Suprapubic skin (tissue), 4 donors: ENCODE measurements around the gene MROH2B. TPM values are rescaled to one million over a fixed set of nuclear protein-coding genes. Genes with fewer than 3 reads are reported as not detected.

Experiments used
- DNase-seq, 2 donors: peaks; one replicate each; pipeline ENCODE4 v3.0.0-alpha.2; 2019; ENCODE audit warnings: low spot score in 2 of 2
- H3K27ac ChIP-seq: fragments of 200-600 bp; sonication (generic); one replicate; pipeline ENCODE4 v1.5.1; 2019
- H3K27me3 ChIP-seq: fragments of 200-600 bp; sonication (generic); one replicate; pipeline ENCODE4 v1.5.1; 2019
- H3K36me3 ChIP-seq: fragments of 200-600 bp; sonication (generic); one replicate; pipeline ENCODE4 v1.5.1; 2019
- H3K4me1 ChIP-seq: fragments of 200-600 bp; sonication (generic); one replicate; pipeline ENCODE4 v1.5.1; 2019
- H3K4me3 ChIP-seq: fragments of 200-600 bp; sonication (generic); one replicate; pipeline ENCODE4 v1.5.1; 2019; ENCODE audit warnings: mild to moderate bottlenecking
- H3K9me3 ChIP-seq: fragments of 200-600 bp; sonication (generic); one replicate; pipeline ENCODE4 v1.5.1; 2019
- EP300 ChIP-seq: sonication (generic); formaldehyde crosslinking; IDR thresholded peaks from one replicate; pipeline ENCODE4 v1.6.1; 2017; ENCODE audit warnings: antibody characterized with exemption
- POLR2A ChIP-seq, 2 donors: fragments of 450-650 bp; IDR thresholded peaks; one replicate each; pipeline ENCODE4 v1.6.1; 2017; ENCODE audit warnings: antibody characterized with exemption in 2 of 2, mild to moderate bottlenecking in 2 of 2, moderate library complexity in 2 of 2
- POLR2AphosphoS5 ChIP-seq, 3 donors: sonication (generic); formaldehyde crosslinking; IDR thresholded peaks; one replicate each; pipeline ENCODE4 v1.6.1; 2017; ENCODE audit warnings: antibody characterized with exemption in 3 of 3
- WGBS: methylation state at CpG from one replicate; pipeline ENCODE4 v1.1.5; 2018; 5-methylcytosine and 5-hydroxymethylcytosine counted together
- total RNA-seq, 4 donors: library from RNA; depleted of rRNA; stranded (reverse); fragments of >200 nt; gene quantifications; one replicate each; pipeline ENCODE4 v1.1.0, GENCODE V29; 2016
- TF ChIP-seq, protein P1 (sequence below), 2 donors: fragments of 200-600 bp in 1 of 2; fragments of 450-650 bp in 1 of 2; sonication (generic) in 1 of 2; IDR thresholded peaks; one replicate each; pipeline ENCODE4 v1.5.1; 2016 to 2019; ENCODE audit warnings: antibody characterized with exemption in 2 of 2, mild to moderate bottlenecking in 1 of 2, moderate library complexity in 1 of 2

Gene MROH2B
- total RNA-seq, 4 donors from 2014 or later = not detected

DNA sequence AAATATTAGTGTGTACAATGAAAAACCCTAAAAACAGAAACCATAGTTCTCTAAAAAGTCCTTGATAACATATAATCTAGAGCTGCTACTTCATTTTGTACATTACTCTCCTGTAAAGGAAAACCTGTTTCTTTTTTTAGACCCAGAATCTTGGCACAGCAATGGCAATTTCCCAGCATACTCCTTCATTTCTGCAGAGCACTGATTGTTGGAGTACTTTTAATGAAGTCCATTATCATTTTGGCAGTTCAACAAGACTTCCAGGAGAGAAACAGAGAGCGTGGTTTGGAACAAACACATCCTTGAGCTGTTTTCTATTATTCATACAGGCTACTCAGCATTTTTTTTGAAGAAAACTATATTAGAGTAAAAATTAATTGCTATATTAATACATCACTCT is 22.7 kb upstream of the MROH2B start:
- no peaks in the 10 kb centered on the region for H3K36me3 ChIP-seq
- 59% methylated on average over 1 of the region's 1 CpG for WGBS
- no peaks in the 10 kb centered on the region for H3K27me3 ChIP-seq
- no peak overlapping the region for H3K4me3 ChIP-seq
- no peak for DNase-seq
- TF ChIP-seq EP300 (no peak), POLR2AphosphoS5 (IDR thresholded peaks at IDR 0.05) (no peak)
- no peaks in the 10 kb centered on the region for H3K4me1 ChIP-seq
- no peaks in the 10 kb centered on the region for H3K9me3 ChIP-seq
- no peak overlapping the region for H3K27ac ChIP-seq

- no peaks in the 10 kb centered on the region for H3K36me3 ChIP-seq
- H3K9me3 ChIP-seq = no peaks in the 10 kb centered on the region
- H3K27ac ChIP-seq = no peak overlapping the region
- no peaks in the 10 kb centered on the region for H3K27me3 ChIP-seq
- no peak overlapping the region for H3K4me3 ChIP-seq
- DNase-seq = no peak
- 66% methylated on average over 2 of the region's 2 CpGs for WGBS
- TF ChIP-seq POLR2AphosphoS5 (IDR thresholded peaks at IDR 0.05) (no peak), POLR2A (IDR thresholded peaks at IDR 0.05) (no peak), EP300 (no peak)
- TF ChIP-seq, protein P1, sequence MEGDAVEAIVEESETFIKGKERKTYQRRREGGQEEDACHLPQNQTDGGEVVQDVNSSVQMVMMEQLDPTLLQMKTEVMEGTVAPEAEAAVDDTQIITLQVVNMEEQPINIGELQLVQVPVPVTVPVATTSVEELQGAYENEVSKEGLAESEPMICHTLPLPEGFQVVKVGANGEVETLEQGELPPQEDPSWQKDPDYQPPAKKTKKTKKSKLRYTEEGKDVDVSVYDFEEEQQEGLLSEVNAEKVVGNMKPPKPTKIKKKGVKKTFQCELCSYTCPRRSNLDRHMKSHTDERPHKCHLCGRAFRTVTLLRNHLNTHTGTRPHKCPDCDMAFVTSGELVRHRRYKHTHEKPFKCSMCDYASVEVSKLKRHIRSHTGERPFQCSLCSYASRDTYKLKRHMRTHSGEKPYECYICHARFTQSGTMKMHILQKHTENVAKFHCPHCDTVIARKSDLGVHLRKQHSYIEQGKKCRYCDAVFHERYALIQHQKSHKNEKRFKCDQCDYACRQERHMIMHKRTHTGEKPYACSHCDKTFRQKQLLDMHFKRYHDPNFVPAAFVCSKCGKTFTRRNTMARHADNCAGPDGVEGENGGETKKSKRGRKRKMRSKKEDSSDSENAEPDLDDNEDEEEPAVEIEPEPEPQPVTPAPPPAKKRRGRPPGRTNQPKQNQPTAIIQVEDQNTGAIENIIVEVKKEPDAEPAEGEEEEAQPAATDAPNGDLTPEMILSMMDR (IDR thresholded peaks at IDR 0.05) = no peak
- H3K4me1 ChIP-seq = no peaks in the 10 kb centered on the region
These were observed 16.3 kb upstream of the MROH2B start for GRCh38 chr5:41087461-41087860.

DNA sequence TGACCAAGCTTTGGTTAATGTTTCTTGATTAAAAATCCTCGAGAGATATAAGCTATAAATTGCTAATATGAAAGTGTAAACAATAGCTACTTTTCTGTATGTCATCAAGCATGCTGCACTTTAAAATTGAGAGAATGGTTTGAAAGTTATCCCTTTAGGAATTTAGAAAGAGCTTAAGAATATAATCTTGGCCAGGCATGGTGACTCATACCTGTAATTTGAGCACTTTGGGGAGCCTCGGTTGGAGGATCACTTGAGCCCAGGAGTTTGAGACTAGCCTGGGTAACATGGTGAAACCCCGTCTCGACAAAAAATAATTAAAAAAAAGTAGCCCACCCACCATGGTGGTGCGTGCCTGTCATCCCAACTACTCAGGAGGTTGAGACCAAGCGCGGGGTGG is 12.2 kb upstream of the MROH2B start:
- Histone ChIP-seq H3K4me3 (no peak overlapping the region), H3K4me1 (no peaks in the 10 kb centered on the region), H3K27ac (no peak overlapping the region), H3K9me3 (no peaks in the 10 kb centered on the region), H3K36me3 (no peaks in the 10 kb centered on the region), H3K27me3 (no peaks in the 10 kb centered on the region)
- DNase-seq = no peak
- 73% methylated on average over 7 of the region's 7 CpGs for WGBS
- no peak for TF ChIP-seq POLR2A (IDR thresholded peaks at IDR 0.05)
- TF ChIP-seq POLR2AphosphoS5 (IDR thresholded peaks at IDR 0.05) = no peak
- TF ChIP-seq, protein P1 (IDR thresholded peaks at IDR 0.05) = no peak
- no peak for TF ChIP-seq EP300

- no peaks in the 10 kb centered on the region for H3K36me3 ChIP-seq
- TF ChIP-seq EP300 (no peak), POLR2A (IDR thresholded peaks at IDR 0.05) (no peak), POLR2AphosphoS5 (IDR thresholded peaks at IDR 0.05) (no peak)
- TF ChIP-seq, protein P1 (IDR thresholded peaks at IDR 0.05) = no peak
- no peak for DNase-seq
- H3K27ac ChIP-seq = no peak overlapping the region
- no peaks in the 10 kb centered on the region for H3K9me3 ChIP-seq
- H3K4me1 ChIP-seq = no peaks in the 10 kb centered on the region
- WGBS = 91% methylated on average over 2 of the region's 2 CpGs
- no peak overlapping the region for H3K4me3 ChIP-seq
- no peaks in the 10 kb centered on the region for H3K27me3 ChIP-seq
These were observed 833 bp upstream of the MROH2B start for GRCh38 chr5:41071975-41072374.

DNA sequence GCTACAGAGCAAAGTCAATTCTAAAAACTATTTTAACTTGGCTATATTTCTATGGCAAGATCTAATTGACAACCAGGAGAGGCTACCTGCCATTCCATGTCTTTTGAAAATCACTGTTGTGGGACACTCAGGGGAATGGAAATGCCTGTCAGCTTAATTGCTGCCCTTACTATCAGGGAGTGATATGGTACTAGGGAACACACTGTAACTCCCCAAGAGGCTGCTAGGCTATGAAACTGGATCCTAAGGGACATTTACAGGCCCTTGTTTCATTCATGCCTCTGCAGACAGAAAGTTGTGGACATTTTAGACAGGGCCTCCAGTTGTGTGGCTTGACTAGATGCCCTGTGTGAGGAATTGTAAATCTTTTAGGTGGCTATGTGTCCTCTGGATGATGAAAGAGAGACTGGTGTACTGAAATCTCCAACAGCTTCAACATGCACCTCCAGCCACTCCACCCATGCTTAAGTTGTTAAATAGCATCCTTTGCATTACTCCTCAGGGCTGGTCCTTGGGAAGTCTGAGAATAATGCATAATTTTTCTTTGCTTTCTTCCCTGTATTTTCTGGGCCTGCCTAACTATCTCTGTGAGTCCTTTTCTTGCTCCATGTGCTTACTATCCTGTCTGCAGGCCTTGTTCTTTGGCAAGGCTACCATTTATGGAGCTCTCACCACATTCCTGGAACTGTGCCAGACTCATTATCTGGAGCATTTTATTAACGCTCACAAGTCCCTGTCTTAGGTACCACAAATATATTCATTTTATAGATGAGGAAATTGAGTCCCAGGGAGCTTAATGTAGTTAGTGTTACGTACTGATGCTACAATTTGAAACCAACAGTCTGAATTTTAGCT is 3.2 kb downstream of the MROH2B start:
- WGBS = 66% methylated on average over 2 of the region's 2 CpGs
- H3K36me3 ChIP-seq = no peaks in the 10 kb centered on the region
- no peak overlapping the region for H3K27ac ChIP-seq
- H3K27me3 ChIP-seq = no peaks in the 10 kb centered on the region
- no peaks in the 10 kb centered on the region for H3K9me3 ChIP-seq
- TF ChIP-seq POLR2A (IDR thresholded peaks at IDR 0.05) (no peak), POLR2AphosphoS5 (IDR thresholded peaks at IDR 0.05) (no peak), EP300 (no peak)
- TF ChIP-seq, protein P1 (IDR thresholded peaks at IDR 0.05) = no peak
- no peak for DNase-seq
- no peaks in the 10 kb centered on the region for H3K4me1 ChIP-seq
- no peak overlapping the region for H3K4me3 ChIP-seq
